Stimulated activated CD4-positive, alpha-beta T cell treated with anti-CD3 and anti-CD28 coated beads, Interleukin-4, amount 100 ng/mL, for 4 hours (primary cell): ENCODE measurements around the gene UGT2B10.

Source experiments
- DNase-seq, 2 experiments: peaks; one replicate each; pipeline ENCODE4 v3.0.0-alpha.2; 2020

The UGT2B10 gene

GRCh38 chr4:68871809-68872642 lies 56.2 kb downstream of the UGT2B10 start:
- DNase-seq = no peak

DNA sequence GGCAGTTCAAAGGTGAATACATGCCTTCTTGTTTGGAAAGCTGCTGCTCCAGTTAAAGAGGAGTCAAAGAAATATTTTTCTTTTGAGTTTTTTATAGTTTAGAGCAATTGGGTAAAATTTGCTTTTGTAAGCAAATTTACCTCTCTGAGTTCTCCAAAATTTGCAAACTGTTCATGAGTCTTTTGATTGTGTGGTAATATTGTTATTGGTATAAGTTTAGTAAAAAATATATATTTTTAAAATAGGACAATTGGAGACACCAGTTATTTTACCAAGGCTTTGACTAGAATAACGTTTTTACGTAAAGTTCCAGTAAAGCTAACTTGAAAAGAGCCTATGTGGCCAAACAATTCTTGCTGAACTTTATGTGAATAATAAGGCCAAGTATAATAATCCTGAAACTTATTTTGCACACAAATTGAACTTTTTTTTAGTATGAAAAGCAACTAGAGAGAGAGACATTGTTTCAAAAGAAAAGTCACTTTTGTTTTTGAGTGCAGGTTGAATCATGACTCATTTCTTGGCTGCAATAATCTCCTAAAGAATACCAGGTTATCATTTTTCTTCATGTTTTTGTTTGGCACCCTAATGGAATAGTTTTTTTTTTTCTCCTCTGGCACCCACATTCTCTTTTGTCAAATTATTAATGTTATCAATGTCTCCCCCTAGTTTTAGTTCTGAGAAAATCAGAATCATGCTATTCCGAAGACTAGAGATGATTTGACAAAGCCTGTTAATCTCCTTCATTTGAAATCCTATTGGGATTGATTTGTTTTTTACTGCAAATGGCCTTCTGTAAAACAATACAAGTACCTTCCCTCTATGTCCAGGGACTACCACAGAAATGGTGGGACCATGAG lies 57.1 kb downstream of the UGT2B10 start:
- DNase-seq = no peak

DNA sequence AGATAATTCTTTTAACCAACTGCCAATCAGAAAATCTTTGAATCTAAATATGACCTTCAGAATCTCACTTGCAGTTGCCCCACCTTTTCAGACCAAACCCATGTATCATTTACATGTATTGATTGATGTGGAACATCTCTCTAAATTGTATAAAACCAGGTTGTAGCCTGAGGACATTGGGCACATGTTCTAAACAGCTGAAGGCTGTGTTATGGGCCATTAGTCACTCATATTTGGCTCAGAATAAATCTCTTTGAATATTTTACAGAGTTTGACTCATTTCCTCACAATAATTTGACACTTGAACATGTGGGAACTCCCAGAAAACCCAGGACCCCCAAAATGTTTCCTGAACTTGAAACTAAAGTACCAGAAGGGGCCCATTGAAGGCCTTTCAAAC lies 58.7 kb downstream of the UGT2B10 start:
- no peak for DNase-seq

GRCh38 chr4:68877555-68877954 lies 61.8 kb downstream of the UGT2B10 start:
- DNase-seq = no peak

DNA sequence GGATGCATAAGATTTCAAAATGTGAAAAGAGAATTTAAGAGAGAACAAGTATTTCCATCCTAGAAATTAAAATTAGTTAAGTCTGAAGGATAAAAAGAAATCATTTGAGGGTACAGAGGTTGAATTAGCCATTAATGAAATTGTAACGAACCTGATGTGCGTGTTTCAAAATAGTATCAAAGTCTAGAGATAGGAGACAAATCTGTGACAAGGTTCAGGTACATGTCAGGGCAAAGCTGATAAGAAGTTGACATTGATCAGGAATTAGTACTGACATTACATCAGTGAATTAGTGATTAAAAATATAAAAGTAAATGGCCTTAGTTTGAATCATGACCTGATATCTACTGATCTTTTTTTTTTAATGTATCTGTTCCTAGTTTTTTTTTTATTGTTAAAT lies 62.3 kb downstream of the UGT2B10 start:
- DNase-seq = no peak
